Mesenchymal stem cell (in vitro differentiated cells and primary cell): ENCODE results near the gene GAB2.

Experiments used
- DNase-seq: peaks from one replicate; pipeline ENCODE4 v3.0.0-alpha.2; 2013
- H2AFZ ChIP-seq: one replicate; pipeline ENCODE4 v1.6.1; 2013; ENCODE audit warnings: low read depth, mild to moderate bottlenecking, control low read depth, inconsistent platforms, low read length, moderate library complexity
- H2AK5ac ChIP-seq: 2 replicates; pipeline ENCODE4 v1.6.1; 2013; ENCODE audit warnings: low read length, moderate library complexity, mild to moderate bottlenecking, inconsistent platforms; ENCODE audit not compliant: severe bottlenecking
- H2BK120ac ChIP-seq: one replicate; pipeline ENCODE4 v1.6.1; 2013; ENCODE audit warnings: low read depth, mild to moderate bottlenecking, inconsistent platforms, low read length, moderate library complexity
- H2BK12ac ChIP-seq, 2 experiments: one replicate each; pipeline ENCODE4 v1.6.1; 2013; ENCODE audit warnings: inconsistent platforms in 2 of 2, low read length in 2 of 2, mild to moderate bottlenecking in 2 of 2, moderate library complexity in 2 of 2, control low read depth in 1 of 2
- H2BK15ac ChIP-seq: one replicate; pipeline ENCODE4 v1.6.1; 2013; ENCODE audit warnings: mild to moderate bottlenecking, low read depth, inconsistent platforms; ENCODE audit not compliant: poor library complexity, severe bottlenecking
- H2BK5ac ChIP-seq: 2 replicates; pipeline ENCODE4 v1.6.1; 2013; ENCODE audit warnings: low read depth, mild to moderate bottlenecking, low read length, control low read depth, inconsistent platforms; ENCODE audit not compliant: poor library complexity, severe bottlenecking
- H3K14ac ChIP-seq, 2 experiments: one replicate each; pipeline ENCODE4 v1.6.1; 2013; ENCODE audit warnings: inconsistent platforms in 2 of 2, low read length in 2 of 2, control low read depth in 1 of 2, mild to moderate bottlenecking in 1 of 2, moderate library complexity in 1 of 2
- H3K18ac ChIP-seq, 2 experiments: one replicate each; pipeline ENCODE4 v1.6.1; 2013; ENCODE audit warnings: inconsistent platforms in 2 of 2, low read length in 2 of 2, control low read depth in 1 of 2, low read depth in 1 of 2, mild to moderate bottlenecking in 1 of 2
- H3K23ac ChIP-seq, 2 experiments: one replicate each; pipeline ENCODE4 v1.6.1; 2013; ENCODE audit warnings: inconsistent platforms in 2 of 2, low read length in 2 of 2, mild to moderate bottlenecking in 2 of 2, moderate library complexity in 2 of 2, control low read depth in 1 of 2
- H3K27ac ChIP-seq: 2 replicates; pipeline ENCODE4 v1.5.1; 2013; ENCODE audit warnings: mild to moderate bottlenecking, moderate library complexity, low read length, control low read depth, inconsistent platforms; ENCODE audit not compliant: poor library complexity, severe bottlenecking
- H3K27me3 ChIP-seq, 2 experiments: 2 replicates each; pipeline versions ENCODE4 v1.6.1 to v1.7.0; 2013; ENCODE audit warnings: low read length in 2 of 2, mild to moderate bottlenecking in 2 of 2, moderate library complexity in 2 of 2, control low read depth in 1 of 2, inconsistent platforms in 1 of 2; ENCODE audit not compliant: control insufficient read depth in 1 of 2, insufficient read depth in 1 of 2
- H3K36me3 ChIP-seq, 2 experiments: 2 replicates each; pipeline versions ENCODE4 v1.6.1 to v1.7.0; 2013; ENCODE audit warnings: low read length in 2 of 2, control low read depth in 1 of 2, inconsistent platforms in 1 of 2, low read depth in 1 of 2, mild to moderate bottlenecking in 1 of 2; ENCODE audit not compliant: insufficient read depth in 2 of 2, control insufficient read depth in 1 of 2
- H3K4ac ChIP-seq, 2 experiments: one replicate each; pipeline ENCODE4 v1.6.1; 2013; ENCODE audit warnings: inconsistent platforms in 2 of 2, low read length in 2 of 2, mild to moderate bottlenecking in 2 of 2, moderate library complexity in 2 of 2, control low read depth in 1 of 2, low read depth in 1 of 2
- H3K4me1 ChIP-seq: 2 replicates; pipeline ENCODE4 v1.6.1; 2013; ENCODE audit warnings: low read depth, low read length, control low read depth; ENCODE audit not compliant: control insufficient read depth, insufficient read depth
- H3K4me2 ChIP-seq: 2 replicates; pipeline ENCODE4 v1.6.1; 2013; ENCODE audit warnings: low read length, mild to moderate bottlenecking, inconsistent platforms; ENCODE audit not compliant: poor library complexity, severe bottlenecking
- H3K4me3 ChIP-seq, 2 experiments: 2 replicates each; pipeline versions ENCODE4 v1.5.1 to v1.7.0; 2013; ENCODE audit warnings: low read length in 2 of 2, mild to moderate bottlenecking in 2 of 2, control low read depth in 1 of 2, low read depth in 1 of 2; ENCODE audit not compliant: insufficient read depth in 1 of 2
- H3K79me1 ChIP-seq: replicated peaks from 2 replicates; pipeline ENCODE4 v1.6.1; 2013; ENCODE audit warnings: mild to moderate bottlenecking, control low read depth, low read length, inconsistent platforms; ENCODE audit not compliant: poor library complexity, severe bottlenecking
- H3K9ac ChIP-seq: 2 replicates; pipeline ENCODE4 v1.7.0; 2013; ENCODE audit warnings: mild to moderate bottlenecking, low read length, moderate library complexity
- H3K9me3 ChIP-seq: 2 replicates; pipeline ENCODE4 v1.7.0; 2013; ENCODE audit warnings: mild to moderate bottlenecking, low read length; ENCODE audit not compliant: control insufficient read depth
- H4K8ac ChIP-seq: one replicate; pipeline ENCODE4 v1.6.1; 2013; ENCODE audit warnings: inconsistent platforms, mild to moderate bottlenecking, low read length, moderate library complexity
- H4K91ac ChIP-seq: one replicate; pipeline ENCODE4 v1.6.1; 2013; ENCODE audit warnings: mild to moderate bottlenecking, low read length, inconsistent platforms
- WGBS: methylation state at CpG from one replicate; pipeline ENCODE4 v1.1.7; 2013; ENCODE audit warnings: mixed read lengths; 5-methylcytosine and 5-hydroxymethylcytosine counted together

Gene GAB2

DNA sequence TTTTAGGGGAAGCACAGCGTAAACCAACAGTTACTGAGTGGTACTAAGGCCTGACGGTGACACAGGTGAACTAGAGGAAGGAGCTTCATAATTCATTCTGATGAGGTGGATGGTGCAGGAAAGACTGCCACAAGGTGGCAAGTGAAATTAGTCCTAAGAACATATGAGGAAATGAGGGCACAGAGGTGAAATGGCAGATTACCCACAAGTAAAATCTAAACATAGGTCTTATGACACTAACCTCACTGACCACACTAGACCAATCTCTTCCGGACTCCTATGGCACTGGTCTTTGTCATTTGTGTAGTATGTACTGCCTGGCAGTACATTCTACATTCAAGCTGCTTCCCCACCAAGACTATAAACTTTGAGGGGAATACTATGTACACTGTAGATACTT is 20.2 kb downstream of the GAB2 start:
- Histone ChIP-seq H3K9me3 (no peaks in the 10 kb centered on the region), H3K79me1 (peaks cover 32% of the 10 kb centered on the region), H4K91ac (no peak overlapping the region), H3K4ac (no peak overlapping the region), H2BK15ac (no peak overlapping the region), H2BK120ac (no peak overlapping the region), H3K27me3 (no peaks in the 10 kb centered on the region), H2AK5ac (no peak overlapping the region), H3K9ac (no peak overlapping the region), H3K27ac (no peak overlapping the region), H3K36me3 (no peaks in the 10 kb centered on the region), H3K4me2 (no peak overlapping the region), H3K4me3 (no peak overlapping the region), H2BK5ac (no peak overlapping the region), H3K18ac (no peak overlapping the region), H2AFZ (no peak overlapping the region), H3K14ac (no peak overlapping the region), H4K8ac (no peak overlapping the region), H3K23ac (no peak overlapping the region), H3K4me1 (no peaks in the 10 kb centered on the region), H2BK12ac (no peak overlapping the region)
- 92% methylated on average over 2 of the region's 3 CpGs for WGBS
- peak; percentile 32 for DNase-seq

DNA sequence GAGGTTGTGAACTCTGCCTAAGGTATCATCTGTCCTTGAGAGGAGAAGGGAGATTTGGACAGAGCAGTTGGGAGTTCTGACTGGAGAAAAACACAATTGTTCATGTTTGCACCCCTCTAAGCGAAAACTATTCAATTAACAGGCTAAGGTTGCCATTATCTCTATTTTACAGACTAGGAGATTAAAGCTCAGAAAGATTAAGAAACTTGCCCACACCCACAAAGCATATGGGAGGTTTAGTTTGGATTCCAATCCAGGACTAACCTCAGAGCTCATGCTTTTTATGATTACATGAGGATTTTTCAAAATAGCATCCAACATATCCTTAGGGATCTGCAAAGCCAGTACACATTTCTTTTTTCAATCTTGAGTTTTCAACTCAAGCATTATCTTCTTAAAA is 22.0 kb downstream of the GAB2 start:
- 100% methylated on average over 1 of the region's 1 CpG for WGBS
- no peak overlapping the region for H2AK5ac ChIP-seq

DNA sequence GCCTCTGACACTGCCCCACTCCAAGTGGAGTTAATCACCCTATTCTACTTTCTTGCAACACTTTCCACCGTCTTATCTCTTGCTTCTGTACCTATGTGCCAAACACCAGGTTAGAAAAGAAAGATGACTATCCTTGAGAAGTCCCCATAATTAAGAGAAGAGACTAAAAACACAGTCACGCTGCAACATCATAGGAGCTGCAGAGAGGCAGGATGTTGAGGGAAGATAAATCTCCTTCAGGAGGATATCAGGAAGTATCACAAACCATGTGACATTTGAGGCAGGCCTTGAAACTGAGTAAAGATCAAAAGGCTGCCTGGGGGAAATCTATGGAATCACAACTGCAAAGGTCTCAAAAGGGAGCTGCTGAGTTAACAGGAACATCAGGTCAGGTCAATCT is 24.8 kb downstream of the GAB2 start:
- H3K27ac ChIP-seq = no peak overlapping the region
- H2BK12ac ChIP-seq = no peak overlapping the region
- H2BK120ac ChIP-seq = no peak overlapping the region
- H3K23ac ChIP-seq = no peak overlapping the region
- no peak overlapping the region for H4K8ac ChIP-seq
- no peak overlapping the region for H2AFZ ChIP-seq
- no peak overlapping the region for H3K14ac ChIP-seq
- H3K4me3 ChIP-seq = no peak overlapping the region
- no peak overlapping the region for H3K9ac ChIP-seq
- no peak overlapping the region for H4K91ac ChIP-seq
- H3K79me1 ChIP-seq = peaks cover 32% of the 10 kb centered on the region
- no peaks in the 10 kb centered on the region for H3K36me3 ChIP-seq
- H2BK5ac ChIP-seq = no peak overlapping the region
- H3K27me3 ChIP-seq = no peaks in the 10 kb centered on the region
- WGBS = 17% methylated on average over 1 of the region's 2 CpGs
- DNase-seq = no peak
- H3K4me2 ChIP-seq = no peak overlapping the region
- H3K9me3 ChIP-seq = no peaks in the 10 kb centered on the region
- no peak overlapping the region for H2BK15ac ChIP-seq
- no peak overlapping the region for H2AK5ac ChIP-seq
- H3K4me1 ChIP-seq = no peaks in the 10 kb centered on the region
- no peak overlapping the region for H3K4ac ChIP-seq
- H3K18ac ChIP-seq = no peak overlapping the region

More for the DNA sequence above, 22.0 kb downstream of the GAB2 start:
- H4K8ac ChIP-seq = no peak overlapping the region
- H2AFZ ChIP-seq = no peak overlapping the region
- H4K91ac ChIP-seq = no peak overlapping the region
- no peak overlapping the region for H3K9ac ChIP-seq
- H3K36me3 ChIP-seq = no peaks in the 10 kb centered on the region
- H3K4ac ChIP-seq = no peak overlapping the region
- no peak overlapping the region for H3K4me3 ChIP-seq
- no peak overlapping the region for H3K23ac ChIP-seq
- no peaks in the 10 kb centered on the region for H3K9me3 ChIP-seq
- no peak overlapping the region for H3K27ac ChIP-seq
- no peak overlapping the region for H2BK120ac ChIP-seq
- no peak overlapping the region for H2BK5ac ChIP-seq
- H2BK12ac ChIP-seq = no peak overlapping the region
- no peak overlapping the region for H3K14ac ChIP-seq
- H3K4me2 ChIP-seq = no peak overlapping the region
- H3K18ac ChIP-seq = no peak overlapping the region
- peaks cover 32% of the 10 kb centered on the region for H3K79me1 ChIP-seq
- no peaks in the 10 kb centered on the region for H3K27me3 ChIP-seq
- no peak for DNase-seq
- no peaks in the 10 kb centered on the region for H3K4me1 ChIP-seq
- H2BK15ac ChIP-seq = no peak overlapping the region

DNA sequence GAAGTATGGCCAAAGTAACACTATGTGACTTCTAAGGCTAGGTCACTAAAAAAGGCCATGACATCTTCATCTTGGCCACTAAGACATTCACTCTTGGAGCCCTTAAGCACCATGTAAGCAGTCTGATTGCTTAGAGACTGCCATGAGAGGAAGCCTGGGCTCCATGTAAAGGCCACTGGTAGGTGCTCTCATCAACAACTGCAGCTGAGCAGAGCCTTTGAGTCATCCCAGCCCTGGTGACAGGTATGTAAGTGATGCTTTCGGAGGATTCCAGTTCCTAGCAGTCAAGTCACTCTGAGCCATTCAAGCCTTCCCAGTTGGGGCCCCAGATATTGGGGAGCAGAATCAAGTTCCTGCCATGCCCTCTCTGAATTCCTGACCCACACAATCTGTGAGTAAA is 26.2 kb downstream of the GAB2 start:
- peak overlapping the region in 1 of 2 experiments; percentile 20 for H3K4ac ChIP-seq
- no peak overlapping the region for H3K27ac ChIP-seq
- no peak overlapping the region for H2AFZ ChIP-seq
- WGBS = 100% methylated on average over 1 of the region's 1 CpG
- H2BK120ac ChIP-seq = no peak overlapping the region
- H3K4me2 ChIP-seq = no peak overlapping the region
- no peak overlapping the region for H2AK5ac ChIP-seq
- H2BK15ac ChIP-seq = no peak overlapping the region
- H3K27me3 ChIP-seq = no peaks in the 10 kb centered on the region
- H4K8ac ChIP-seq = no peak overlapping the region
- no peak overlapping the region for H2BK5ac ChIP-seq
- H3K23ac ChIP-seq = no peak overlapping the region
- no peak overlapping the region for H3K9ac ChIP-seq
- H3K79me1 ChIP-seq = peaks cover 27% of the 10 kb centered on the region
- no peak overlapping the region for H3K4me3 ChIP-seq
- no peak for DNase-seq
- no peak overlapping the region for H3K14ac ChIP-seq
- H3K4me1 ChIP-seq = no peaks in the 10 kb centered on the region
- no peak overlapping the region for H2BK12ac ChIP-seq
- H3K36me3 ChIP-seq = no peaks in the 10 kb centered on the region
- H3K9me3 ChIP-seq = no peaks in the 10 kb centered on the region
- no peak overlapping the region for H3K18ac ChIP-seq
- no peak overlapping the region for H4K91ac ChIP-seq
